HG03159 (cell line): ENCODE data around the gene UPB1.
"Not testable (repeated sequence)": the region's sequence is repeated elsewhere in the genome, so short reads cannot be mapped to it uniquely, and the experiment has no call there.

Source experiments
- ATAC-seq: cut with Tn5 transposase; IDR thresholded peaks from one replicate; pipeline ENCODE4 v1.9.1; 2021; ENCODE audit warnings: mild to moderate bottlenecking, moderate library complexity; ENCODE audit not compliant: unreplicated experiment

Gene UPB1

GRCh38 chr22:24526191-24526590 lies 31.1 kb downstream of the UPB1 start:
- ATAC-seq: no peak

DNA sequence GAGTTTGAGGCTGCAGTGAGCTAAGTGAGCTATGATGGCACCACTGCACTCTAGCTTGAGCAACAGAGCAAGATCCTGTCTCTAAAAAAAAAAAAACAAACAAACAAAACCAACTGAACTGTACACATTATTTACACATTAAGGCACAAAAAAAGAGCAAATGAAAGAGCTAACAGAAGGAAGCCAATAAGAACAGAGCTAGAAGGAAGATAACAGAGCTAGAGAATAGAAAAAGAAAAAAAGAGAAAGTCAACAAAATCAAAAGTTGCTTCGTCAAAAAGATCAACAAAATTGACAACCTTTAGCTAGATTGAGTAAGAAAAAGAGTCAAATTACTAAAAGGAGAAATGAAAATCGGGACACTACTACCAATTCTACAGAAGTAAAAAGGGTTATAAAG lies 34.8 kb downstream of the UPB1 start:
- no peak for ATAC-seq

DNA sequence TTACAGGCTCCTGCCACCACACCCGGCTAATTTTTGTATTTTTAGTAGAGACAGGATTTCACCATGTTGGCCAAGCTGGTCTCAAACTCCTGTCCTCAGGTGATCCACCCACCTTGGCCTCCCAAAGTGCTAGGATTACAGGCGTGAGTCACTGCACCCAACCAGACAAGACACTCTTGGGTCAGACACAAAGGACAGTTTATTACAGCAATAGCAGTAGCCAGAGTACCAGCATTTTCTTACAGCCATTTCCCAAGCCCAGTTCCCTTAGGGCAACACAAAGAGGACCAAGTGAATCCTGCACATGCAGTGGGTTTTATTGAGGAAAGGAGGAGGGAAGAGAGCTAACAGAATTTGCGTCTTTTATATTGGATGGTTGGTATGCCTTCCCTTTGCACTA lies 35.8 kb downstream of the UPB1 start:
- not testable (repeated sequence) for ATAC-seq

DNA sequence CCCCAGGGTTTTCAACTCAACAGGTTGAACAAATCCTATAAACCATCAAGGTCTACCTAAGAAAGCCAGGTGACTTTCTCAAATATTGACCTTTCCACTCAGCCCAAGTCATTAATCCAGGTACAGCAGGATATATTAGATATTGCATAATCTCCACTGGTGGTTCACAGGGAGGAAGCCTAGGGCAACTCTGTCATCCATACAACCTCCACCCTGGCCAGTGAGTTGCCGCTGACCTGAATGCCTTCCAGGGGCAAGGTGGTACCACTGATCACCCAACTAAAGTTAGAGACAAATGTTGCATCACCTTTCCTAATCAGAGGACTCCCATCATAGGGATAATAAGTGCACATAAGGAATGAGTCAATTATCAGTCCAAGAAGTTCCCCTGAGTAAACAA lies 36.9 kb downstream of the UPB1 start:
- no peak for ATAC-seq

DNA sequence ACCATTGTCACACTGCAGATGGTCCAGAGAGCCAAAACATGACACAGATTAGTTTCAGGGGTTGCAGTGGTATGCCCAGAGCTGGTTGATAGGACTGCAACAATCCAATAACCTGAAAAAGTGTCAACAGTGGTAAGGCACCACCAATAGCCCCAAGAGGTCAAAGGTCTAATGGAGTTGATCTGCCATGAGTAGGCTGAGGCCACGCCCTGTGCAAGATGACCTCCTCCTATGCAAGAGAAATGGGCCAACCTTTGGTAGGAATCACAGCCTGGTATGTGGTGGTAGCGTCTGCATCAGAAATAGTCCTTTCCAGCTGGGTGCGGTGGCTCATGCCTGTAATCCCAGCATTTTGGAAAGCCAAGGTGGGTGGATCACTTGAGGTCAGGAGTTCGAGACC lies 40.2 kb downstream of the UPB1 start:
- no peak for ATAC-seq

GRCh38 chr22:24536089-24536488 lies 41.0 kb downstream of the UPB1 start:
- no peak for ATAC-seq

DNA sequence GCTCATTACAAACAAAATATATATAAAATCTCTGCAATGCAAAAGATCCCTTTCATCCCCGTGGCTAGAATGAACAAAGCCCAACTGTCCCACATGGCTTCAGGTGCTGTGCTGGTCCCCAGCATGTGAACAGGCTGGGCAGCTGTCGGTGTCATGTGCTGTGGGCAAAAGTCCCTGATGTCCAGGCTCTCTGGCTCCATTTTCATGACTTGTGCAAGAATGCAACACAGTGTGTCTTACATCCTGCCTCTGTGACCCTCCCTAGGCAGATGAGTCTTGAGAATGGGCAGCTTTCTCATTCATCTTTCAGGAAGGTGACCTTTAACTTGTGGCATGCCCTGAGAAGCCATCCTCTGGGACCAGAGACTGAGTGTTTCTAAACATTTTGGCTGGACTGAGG lies 45.3 kb downstream of the UPB1 start:
- no peak for ATAC-seq

DNA sequence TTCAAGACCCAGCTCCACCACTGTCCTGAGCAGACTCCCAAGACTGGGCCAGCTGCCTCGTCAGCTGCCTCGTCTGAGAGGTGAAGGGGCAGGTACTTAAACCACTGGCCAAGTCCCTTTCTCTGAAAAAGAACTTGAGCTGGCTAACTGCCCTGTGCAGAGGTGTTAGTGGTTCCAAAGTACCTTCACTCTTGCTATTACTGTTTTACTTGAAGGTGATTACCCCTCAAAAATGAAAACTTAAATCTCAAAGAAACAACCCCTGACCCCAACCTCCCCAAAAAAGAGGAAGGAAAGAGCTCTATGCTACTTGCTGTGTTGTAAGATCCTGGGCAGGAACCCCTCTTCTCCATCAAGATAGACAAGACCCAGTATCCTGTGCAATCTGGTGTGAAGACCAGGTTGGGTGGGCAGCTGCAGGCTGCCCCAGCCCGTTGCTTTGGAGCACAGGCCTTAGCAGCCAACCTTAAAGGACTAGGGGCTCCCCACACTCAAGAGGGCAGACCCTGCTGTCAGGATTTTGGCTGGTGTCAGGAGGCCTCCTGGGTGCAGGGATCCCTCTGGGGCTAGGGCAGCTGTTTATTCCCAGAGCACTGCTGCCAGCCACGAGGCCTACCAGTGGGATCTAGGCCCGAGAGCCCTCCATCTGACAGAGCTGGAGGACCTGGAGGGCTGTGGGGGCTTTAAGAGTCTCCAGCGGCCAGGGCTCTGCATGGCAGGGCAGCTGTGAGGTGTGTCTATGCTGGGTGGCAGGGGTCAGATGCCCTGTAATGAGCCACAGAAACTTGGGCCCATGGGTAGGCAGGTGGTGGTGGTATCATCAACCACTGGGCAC lies 46.8 kb downstream of the UPB1 start:
- ATAC-seq: no peak

- no peak for ATAC-seq
These were observed 47.5 kb downstream of the UPB1 start for GRCh38 chr22:24542641-24543040.

DNA sequence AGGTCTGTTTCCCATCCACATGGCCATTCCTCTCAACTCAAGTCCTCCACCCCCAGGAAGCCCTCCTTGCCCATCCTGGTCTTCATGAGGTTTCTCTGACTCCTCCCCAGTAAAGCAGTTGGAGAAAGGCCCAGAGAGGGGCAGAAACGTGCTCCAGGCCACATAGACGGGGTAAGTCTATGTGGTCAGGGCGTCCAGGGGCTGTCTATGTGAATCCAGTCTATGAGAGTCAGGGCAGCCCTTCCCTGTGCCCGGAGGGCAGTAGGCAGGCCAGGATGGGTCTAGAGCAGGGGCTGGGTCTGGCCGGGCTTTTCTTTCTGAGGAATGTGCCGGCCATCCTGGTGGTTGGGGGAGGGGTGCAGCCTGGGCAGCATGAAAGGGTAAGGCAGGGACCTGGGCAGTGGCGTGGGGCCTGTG lies 48.1 kb downstream of the UPB1 start:
- ATAC-seq: no peak

DNA sequence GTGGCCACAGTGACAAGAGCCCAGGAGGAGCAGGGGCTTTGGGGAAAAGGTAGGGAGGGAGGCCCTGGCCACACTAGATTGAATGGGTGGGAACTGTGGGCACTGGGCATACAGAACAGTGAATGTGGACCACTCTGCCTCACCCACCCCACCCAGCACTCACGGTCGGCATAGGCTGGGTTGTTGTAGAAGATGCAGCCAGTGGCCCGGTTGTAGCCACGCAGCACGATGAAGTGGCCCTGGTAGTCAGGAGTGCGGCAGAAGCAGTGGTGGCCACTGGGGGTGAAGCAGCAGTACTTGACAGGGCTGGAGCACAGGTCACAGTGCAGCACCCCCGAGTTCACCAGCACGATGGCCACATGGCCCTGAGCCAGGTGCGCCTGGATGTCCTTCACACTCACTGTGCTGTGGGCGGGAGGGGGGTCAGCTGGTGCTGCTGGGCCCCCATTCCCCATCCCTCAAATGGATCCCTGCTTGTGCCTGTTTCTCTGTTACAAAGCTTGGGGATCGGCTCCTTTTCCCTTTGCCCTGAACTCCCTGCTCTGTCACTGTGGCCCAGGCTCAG lies 48.6 kb downstream of the UPB1 start:
- no peak for ATAC-seq

DNA sequence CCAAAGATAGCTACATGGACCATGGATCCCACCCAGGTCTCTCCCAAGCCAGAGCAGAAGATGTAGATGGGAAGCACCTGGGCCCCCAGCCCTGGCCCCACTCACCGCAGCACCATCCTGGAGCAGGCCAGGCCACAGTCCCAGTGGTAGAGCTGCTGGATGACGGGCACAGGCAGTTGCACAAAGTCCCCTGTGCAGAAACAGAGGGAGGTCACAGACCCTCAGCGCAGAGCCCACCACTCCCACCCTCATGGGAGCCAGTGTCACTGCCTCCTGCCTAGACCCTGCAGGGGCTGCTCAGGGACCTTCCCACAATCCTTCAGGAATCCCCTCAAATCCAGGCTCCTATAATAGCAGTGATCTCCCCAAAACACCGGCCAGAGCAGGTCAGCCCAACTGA lies 53.7 kb downstream of the UPB1 start:
- ATAC-seq: no peak

DNA sequence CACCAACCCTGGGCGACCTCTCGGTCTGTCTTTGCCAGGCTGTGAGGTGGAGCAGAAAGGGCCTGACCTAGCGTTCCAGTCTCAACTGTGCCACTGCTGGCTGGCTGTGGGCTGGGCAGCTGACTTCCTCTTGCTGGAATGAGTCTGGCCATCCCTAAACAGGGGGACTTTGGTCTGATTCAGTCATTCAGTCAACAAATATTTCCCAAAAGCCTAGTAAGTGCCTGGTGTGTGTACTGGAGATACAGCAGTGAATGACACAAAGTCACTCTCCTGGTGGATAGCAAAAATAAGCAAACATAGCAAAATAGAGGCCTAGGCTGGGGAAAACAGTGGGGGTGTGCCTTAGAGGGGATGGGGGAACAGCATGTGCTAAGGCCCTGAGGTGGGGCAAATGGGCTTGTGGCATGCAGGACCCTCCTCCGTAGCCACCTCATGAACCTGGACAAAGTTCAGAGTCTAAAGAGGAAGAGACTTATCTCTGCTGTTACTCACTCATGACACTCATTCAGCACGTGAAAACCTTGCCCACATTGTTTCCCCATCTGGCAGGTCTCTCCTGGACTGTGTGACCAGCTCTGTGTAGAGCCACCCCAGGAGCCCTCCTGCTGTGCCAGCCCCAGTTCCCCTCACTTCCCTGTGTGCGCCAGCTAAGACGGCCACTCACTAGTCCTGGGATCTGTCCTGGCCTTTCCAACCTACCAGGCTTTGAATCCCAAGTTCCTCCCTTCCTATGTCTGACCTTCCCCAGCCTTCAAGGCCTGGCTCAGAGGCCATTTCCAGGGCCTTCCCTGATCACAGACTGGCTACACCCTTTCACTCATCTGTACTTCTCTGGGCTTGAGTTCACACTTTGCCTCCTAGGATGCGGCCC lies 55.1 kb downstream of the UPB1 start:
- ATAC-seq: no peak

GRCh38 chr22:24550902-24551435 lies 55.8 kb downstream of the UPB1 start:
- ATAC-seq: no peak

GRCh38 chr22:24552503-24553286 lies 57.6 kb downstream of the UPB1 start:
- ATAC-seq: not testable (repeated sequence)

DNA sequence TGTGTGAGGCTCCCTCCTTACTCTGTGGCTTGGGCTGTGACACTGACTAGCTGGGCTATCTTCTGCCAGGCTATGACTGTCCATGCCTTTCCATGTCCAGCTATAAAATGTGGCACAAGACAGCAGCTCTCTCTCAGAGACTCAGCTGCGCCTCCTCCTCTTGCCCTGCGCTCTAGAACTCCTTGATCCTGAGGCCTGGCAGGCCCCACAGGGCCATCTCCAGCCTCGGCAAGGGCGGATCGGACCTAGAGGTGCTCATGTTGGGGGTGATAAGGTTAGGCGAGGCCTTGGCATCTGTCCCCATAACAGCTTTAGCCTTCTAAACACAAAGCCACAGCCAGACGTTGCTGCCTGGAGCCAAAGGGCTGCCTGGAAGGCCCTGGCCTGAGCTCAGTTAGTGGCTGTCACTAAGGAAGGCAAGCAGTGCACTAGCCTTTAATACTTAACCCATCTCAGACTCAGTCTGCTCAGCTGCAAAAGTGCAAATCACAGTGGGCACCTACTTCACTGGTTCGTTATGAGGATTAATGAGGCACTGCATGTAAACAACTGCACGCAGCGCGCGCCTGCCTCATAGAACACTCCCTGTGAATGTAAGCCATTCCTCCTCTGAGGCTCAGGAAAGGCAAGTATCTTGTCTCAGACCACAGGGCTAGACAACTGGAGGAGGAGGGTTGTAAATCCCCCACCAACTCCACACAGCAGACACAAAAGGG lies 58.6 kb downstream of the UPB1 start:
- no peak for ATAC-seq

DNA sequence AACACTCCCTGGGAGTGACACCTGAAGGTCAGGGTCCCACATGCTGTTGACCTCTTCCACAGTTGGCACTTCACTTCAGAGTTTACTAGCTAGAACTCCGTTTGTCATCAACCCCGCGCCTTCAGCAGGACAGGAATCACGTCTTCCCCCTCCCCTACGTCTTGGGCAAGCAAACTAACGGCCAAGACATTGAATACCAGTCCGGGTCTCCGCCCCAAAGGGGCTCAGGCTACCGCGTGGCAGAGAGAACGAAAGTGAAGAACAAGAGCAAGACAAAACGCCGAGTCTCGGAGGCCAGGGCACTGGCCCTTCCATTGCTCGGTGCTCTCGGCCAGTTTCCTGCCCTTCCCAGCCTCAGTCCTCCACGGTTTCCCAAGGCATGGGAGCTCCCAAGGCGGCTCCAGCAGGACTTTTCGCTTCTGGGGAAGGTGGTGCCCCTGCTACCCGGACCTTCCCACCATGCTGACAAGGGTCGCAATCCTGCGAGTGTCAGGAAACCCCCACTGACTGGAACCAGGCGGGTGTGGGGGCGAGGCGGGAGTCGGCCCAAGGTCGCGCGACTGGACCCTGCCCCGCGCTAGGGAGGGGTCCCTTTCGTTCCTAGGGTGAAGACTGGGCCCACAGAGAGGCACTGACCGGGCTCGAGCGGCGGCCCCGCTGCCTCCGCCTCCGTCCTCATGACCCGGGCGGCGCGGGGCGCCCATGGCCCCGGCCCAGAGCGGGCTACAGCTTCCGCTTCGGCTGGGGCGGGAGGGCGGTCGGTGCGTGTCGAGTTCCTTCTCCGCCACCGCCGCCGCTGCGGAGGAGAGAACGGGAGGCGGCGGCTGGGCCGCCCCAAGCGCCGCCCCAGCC lies 59.4 kb downstream of the UPB1 start, which contains the start of gene GUCD1:
TSS of gene GUCD1 (minus strand) at position 826 of the 852 bp plus-strand sequence. CDS start at position 679, 147 bp downstream.
- peak; percentile 9 for ATAC-seq

- peak; percentile 71 for ATAC-seq
These were observed 60.3 kb downstream of the UPB1 start, which contains the start of gene SNRPD3 for GRCh38 chr22:24555165-24556039. SNRPD3 (plus strand) TSS chr22:24555999; CDS start chr22:24557675, 1,676 bp downstream.
